ENCODE measurements around the gene CD58. TPM values are rescaled to one million over a fixed set of nuclear protein-coding genes. Genes with fewer than 3 reads are reported as not detected.

The CD58 gene
- total RNA-seq, 1 experiment from 2014 or later: 8.2 TPM

DNA sequence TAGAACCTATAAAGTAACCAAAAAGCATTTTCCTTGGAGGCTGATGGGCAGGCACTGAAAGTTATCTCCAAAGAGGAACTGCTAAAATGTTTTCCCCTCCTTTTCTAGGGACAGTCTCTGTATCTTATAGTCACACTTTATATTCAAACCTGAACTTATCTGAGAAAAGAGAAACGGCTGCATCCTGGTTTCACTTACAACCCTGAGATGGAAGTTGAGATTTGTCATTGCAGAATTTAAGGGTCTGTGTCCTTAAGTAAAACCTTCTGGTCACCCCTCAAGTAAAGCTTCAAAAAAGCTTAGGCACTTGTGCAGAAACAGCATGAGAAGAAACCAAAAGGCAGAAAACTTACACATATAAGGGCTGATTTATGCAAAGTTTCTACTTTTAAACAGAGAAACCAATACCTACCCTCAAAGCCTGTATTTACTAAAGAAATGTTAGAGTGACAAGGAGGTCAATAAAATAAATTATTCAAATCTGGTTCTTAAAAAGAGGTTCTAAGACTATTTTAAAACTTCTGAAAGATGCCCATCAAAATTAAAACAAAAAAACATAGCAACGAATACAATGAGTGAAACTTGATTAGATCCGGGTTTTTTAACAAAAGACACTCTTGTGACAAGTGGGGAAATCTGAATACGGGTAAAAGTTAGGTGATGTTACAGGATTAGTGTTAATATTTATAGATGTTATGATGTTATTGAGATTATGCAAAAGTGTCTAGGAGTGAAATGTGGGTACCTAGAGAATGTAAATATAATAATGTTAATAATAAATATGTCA, 9.9 kb downstream of the CD58 start:
- POLR2A ChIA-PET (ENCODE audit: low non-redundant PET): no interaction called here
- intact Hi-C loops (cut with micrococcal nuclease; ENCODE audit: unreplicated experiment): no loop called here
- Histone ChIP-seq H3K27me3 (replicated peaks; ENCODE audit: insufficient read depth, low read depth, low read length, poor library complexity) (no peaks in the 10 kb centered on the region), H3K4me1 (ENCODE audit: insufficient read depth, low read length, poor library complexity, severe bottlenecking) (no peaks in the 10 kb centered on the region), H3K36me3 (ENCODE audit: insufficient read depth, low read length, poor library complexity, severe bottlenecking) (no peaks in the 10 kb centered on the region), H3K4me3 (ENCODE audit: low read depth, low read length, poor library complexity, severe bottlenecking) (no peak overlapping the region), H3K9me3 (ENCODE audit: low read depth, low read length, poor library complexity, severe bottlenecking) (no peaks in the 10 kb centered on the region), H3K27ac (ENCODE audit: low read depth, low read length, poor library complexity, severe bottlenecking) (no peak overlapping the region)
- BruUV-seq (replicated peaks): no TSS peak
- CTCF ChIA-PET: no interaction called here
- TF ChIP-seq, protein P1, sequence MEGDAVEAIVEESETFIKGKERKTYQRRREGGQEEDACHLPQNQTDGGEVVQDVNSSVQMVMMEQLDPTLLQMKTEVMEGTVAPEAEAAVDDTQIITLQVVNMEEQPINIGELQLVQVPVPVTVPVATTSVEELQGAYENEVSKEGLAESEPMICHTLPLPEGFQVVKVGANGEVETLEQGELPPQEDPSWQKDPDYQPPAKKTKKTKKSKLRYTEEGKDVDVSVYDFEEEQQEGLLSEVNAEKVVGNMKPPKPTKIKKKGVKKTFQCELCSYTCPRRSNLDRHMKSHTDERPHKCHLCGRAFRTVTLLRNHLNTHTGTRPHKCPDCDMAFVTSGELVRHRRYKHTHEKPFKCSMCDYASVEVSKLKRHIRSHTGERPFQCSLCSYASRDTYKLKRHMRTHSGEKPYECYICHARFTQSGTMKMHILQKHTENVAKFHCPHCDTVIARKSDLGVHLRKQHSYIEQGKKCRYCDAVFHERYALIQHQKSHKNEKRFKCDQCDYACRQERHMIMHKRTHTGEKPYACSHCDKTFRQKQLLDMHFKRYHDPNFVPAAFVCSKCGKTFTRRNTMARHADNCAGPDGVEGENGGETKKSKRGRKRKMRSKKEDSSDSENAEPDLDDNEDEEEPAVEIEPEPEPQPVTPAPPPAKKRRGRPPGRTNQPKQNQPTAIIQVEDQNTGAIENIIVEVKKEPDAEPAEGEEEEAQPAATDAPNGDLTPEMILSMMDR (conservative IDR thresholded peaks at IDR 0.05; ENCODE audit: low read depth, low read length): no peak
- no peak for TF ChIP-seq EZH2 (IDR thresholded peaks at IDR 0.05; ENCODE audit: borderline replicate concordance, low read depth, low read length, poor library complexity, severe bottlenecking)
- no peak for DNase-seq (ENCODE audit: low spot score)

DNA sequence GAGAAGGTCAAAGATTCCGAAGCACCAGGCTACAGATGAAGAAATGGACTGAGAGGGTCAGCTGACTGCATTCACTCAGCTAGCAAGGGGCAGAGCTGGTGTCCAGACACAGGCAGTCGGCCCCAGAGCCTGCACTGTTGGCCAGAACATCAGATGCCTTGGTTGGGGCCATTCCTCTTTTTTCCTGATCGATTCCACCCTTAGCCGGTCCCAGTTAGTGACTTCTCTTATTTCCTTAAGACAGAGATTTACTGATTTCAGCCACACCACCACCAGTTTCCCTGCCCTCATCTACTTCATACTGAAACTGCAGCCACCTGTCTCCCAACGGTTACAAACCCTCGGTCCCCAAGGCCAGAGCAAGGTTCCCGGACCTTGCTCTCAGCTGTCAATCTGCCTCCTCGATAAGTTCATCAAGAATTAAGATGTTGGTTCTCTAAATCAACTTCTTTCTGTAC, 11.5 kb downstream of the CD58 start:
- ChIA-PET POLR2A (ENCODE audit: low non-redundant PET) (interaction anchor here (0.7 kb wide), 1 partner anchor 110 kb away, joined by 3 read pairs; no protein-coding TSS in a partner anchor), CTCF (no interaction called here)
- DNase-seq (ENCODE audit: low spot score): no peak
- Histone ChIP-seq H3K9me3 (ENCODE audit: low read depth, low read length, poor library complexity, severe bottlenecking) (no peaks in the 10 kb centered on the region), H3K4me3 (ENCODE audit: low read depth, low read length, poor library complexity, severe bottlenecking) (no peak overlapping the region), H3K4me1 (ENCODE audit: insufficient read depth, low read length, poor library complexity, severe bottlenecking) (peaks cover 5% of the 10 kb centered on the region), H3K36me3 (ENCODE audit: insufficient read depth, low read length, poor library complexity, severe bottlenecking) (no peaks in the 10 kb centered on the region), H3K27ac (ENCODE audit: low read depth, low read length, poor library complexity, severe bottlenecking) (no peak overlapping the region), H3K27me3 (replicated peaks; ENCODE audit: insufficient read depth, low read depth, low read length, poor library complexity) (no peaks in the 10 kb centered on the region)
- BruUV-seq (replicated peaks): no TSS peak
- TF ChIP-seq, protein P1 (conservative IDR thresholded peaks at IDR 0.05; ENCODE audit: low read depth, low read length): no peak
- TF ChIP-seq EZH2 (IDR thresholded peaks at IDR 0.05; ENCODE audit: borderline replicate concordance, low read depth, low read length, poor library complexity, severe bottlenecking): no peak
- intact Hi-C loops (cut with micrococcal nuclease; ENCODE audit: unreplicated experiment): no loop called here

DNA sequence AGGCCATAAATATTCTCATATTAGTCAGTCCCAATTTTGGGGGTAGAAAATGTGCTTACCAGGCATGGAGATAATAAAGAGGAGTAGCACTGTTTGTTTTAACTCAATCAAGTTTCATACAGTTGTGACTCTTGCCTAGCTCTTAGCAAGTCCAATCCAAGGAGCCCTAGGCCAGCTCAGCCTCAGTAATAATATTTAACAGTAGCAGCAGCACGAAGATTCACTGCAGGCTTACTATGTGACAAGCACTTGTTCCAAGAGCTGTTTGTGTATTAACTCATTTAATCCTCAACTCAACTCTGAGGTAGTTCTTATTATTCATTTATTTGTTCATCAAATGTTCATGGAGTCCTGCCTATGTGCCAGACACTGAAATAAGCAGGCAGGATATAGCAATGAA, 12.3 kb downstream of the CD58 start:
- ChIA-PET POLR2A (ENCODE audit: low non-redundant PET) (no interaction called here), CTCF (no interaction called here)
- DNase-seq (ENCODE audit: low spot score): no peak
- Histone ChIP-seq H3K9me3 (ENCODE audit: low read depth, low read length, poor library complexity, severe bottlenecking) (no peaks in the 10 kb centered on the region), H3K4me1 (ENCODE audit: insufficient read depth, low read length, poor library complexity, severe bottlenecking) (peaks cover 5% of the 10 kb centered on the region), H3K36me3 (ENCODE audit: insufficient read depth, low read length, poor library complexity, severe bottlenecking) (no peaks in the 10 kb centered on the region), H3K27ac (ENCODE audit: low read depth, low read length, poor library complexity, severe bottlenecking) (no peak overlapping the region), H3K27me3 (replicated peaks; ENCODE audit: insufficient read depth, low read depth, low read length, poor library complexity) (no peaks in the 10 kb centered on the region), H3K4me3 (ENCODE audit: low read depth, low read length, poor library complexity, severe bottlenecking) (no peak overlapping the region)
- intact Hi-C loops (cut with micrococcal nuclease; ENCODE audit: unreplicated experiment): no loop called here
- TF ChIP-seq, protein P1 (conservative IDR thresholded peaks at IDR 0.05; ENCODE audit: low read depth, low read length): no peak
- TF ChIP-seq EZH2 (IDR thresholded peaks at IDR 0.05; ENCODE audit: borderline replicate concordance, low read depth, low read length, poor library complexity, severe bottlenecking): no peak
- BruUV-seq (replicated peaks): no TSS peak

Data from A673 (cell line).